Mucosa of rectum (tissue), 2 donors: Measurements from ENCODE around the gene IRGQ.

ENCODE experiments used
- H3K27ac ChIP-seq, 2 donors: one replicate each; pipeline ENCODE4 v1.7.0; 2013; ENCODE audit warnings: inconsistent platforms in 2 of 2, low read depth in 2 of 2, low read length in 2 of 2
- H3K27me3 ChIP-seq, 2 donors: one replicate each; pipeline ENCODE4 v1.7.0; 2013; ENCODE audit warnings: low read length in 2 of 2; ENCODE audit not compliant: control insufficient read depth in 2 of 2, insufficient read depth in 2 of 2
- H3K36me3 ChIP-seq, 2 donors: one replicate each; pipeline ENCODE4 v1.7.0; 2013; ENCODE audit warnings: low read length in 2 of 2; ENCODE audit not compliant: control insufficient read depth in 2 of 2, insufficient read depth in 2 of 2
- H3K4me1 ChIP-seq, 2 donors: one replicate each; pipeline ENCODE4 v1.7.0; 2013; ENCODE audit warnings: low read length in 2 of 2, mild to moderate bottlenecking in 1 of 2; ENCODE audit not compliant: control insufficient read depth in 2 of 2, insufficient read depth in 2 of 2
- H3K4me3 ChIP-seq, 2 donors: one replicate each; pipeline ENCODE4 v1.7.0; 2013; ENCODE audit warnings: low read length in 2 of 2
- H3K9ac ChIP-seq, 2 donors: one replicate each; pipeline ENCODE4 v1.7.0; 2013; ENCODE audit warnings: low read length in 2 of 2, low read depth in 1 of 2, mild to moderate bottlenecking in 1 of 2
- H3K9me3 ChIP-seq, 2 donors: one replicate each; pipeline ENCODE4 v1.7.0; 2013; ENCODE audit warnings: low read length in 2 of 2; ENCODE audit not compliant: control insufficient read depth in 2 of 2
- donor health status: healthy.
- donor health status: Normal muscosa, but diverticular disease.

Gene IRGQ

GRCh38 chr19:43574424-43575155 is 21.3 kb downstream of the IRGQ start:
- Histone ChIP-seq H3K4me3 (peak overlapping the region; percentile 77 to 98), H3K27me3 (no peaks in the 10 kb centered on the region), H3K4me1 (peaks cover 11 to 14% of the 10 kb centered on the region in 2 donors), H3K27ac (peak overlapping the region; percentile 63 to 90), H3K9ac (peak overlapping the region; percentile 89 to 98), H3K36me3 (peaks cover 0 to 3% of the 10 kb centered on the region in 2 donors), H3K9me3 (no peaks in the 10 kb centered on the region)

- peaks cover 11 to 14% of the 10 kb centered on the region in 2 donors for H3K4me1 ChIP-seq
- H3K9ac ChIP-seq, result peak overlapping the region in 1 of 2 donors; percentile 11
- H3K4me3 ChIP-seq, result no peak overlapping the region
- no peak overlapping the region for H3K27ac ChIP-seq
- no peaks in the 10 kb centered on the region for H3K27me3 ChIP-seq
- peaks cover 0 to 3% of the 10 kb centered on the region in 2 donors for H3K36me3 ChIP-seq
- H3K9me3 ChIP-seq, result no peaks in the 10 kb centered on the region
Observed at GRCh38 chr19:43572171-43572588, 23.8 kb downstream of the IRGQ start.

GRCh38 chr19:43570174-43570791 is 25.7 kb downstream of the IRGQ start:
- H3K4me3 ChIP-seq, result no peak overlapping the region
- H3K9me3 ChIP-seq, result no peaks in the 10 kb centered on the region
- no peak overlapping the region for H3K27ac ChIP-seq
- peaks cover 0 to 3% of the 10 kb centered on the region in 2 donors for H3K36me3 ChIP-seq
- H3K4me1 ChIP-seq, result peaks cover 7 to 9% of the 10 kb centered on the region in 2 donors
- H3K27me3 ChIP-seq, result no peaks in the 10 kb centered on the region
- H3K9ac ChIP-seq, result no peak overlapping the region

- H3K4me1 ChIP-seq, result peaks cover 3 to 4% of the 10 kb centered on the region in 2 donors
- H3K27me3 ChIP-seq, result no peaks in the 10 kb centered on the region
- H3K9ac ChIP-seq, result no peak overlapping the region
- no peaks in the 10 kb centered on the region for H3K9me3 ChIP-seq
- H3K4me3 ChIP-seq, result no peak overlapping the region
- H3K36me3 ChIP-seq, result peaks cover 0 to 3% of the 10 kb centered on the region in 2 donors
- H3K27ac ChIP-seq, result no peak overlapping the region
Observed at GRCh38 chr19:43569657-43570056, 26.3 kb downstream of the IRGQ start.

- H3K27me3 ChIP-seq, result no peaks in the 10 kb centered on the region
- H3K36me3 ChIP-seq, result peaks cover 6 to 12% of the 10 kb centered on the region in 2 donors
- no peak overlapping the region for H3K9ac ChIP-seq
- H3K27ac ChIP-seq, result no peak overlapping the region
- H3K4me1 ChIP-seq, result peaks cover 0 to 6% of the 10 kb centered on the region in 2 donors
- no peak overlapping the region for H3K4me3 ChIP-seq
- H3K9me3 ChIP-seq, result no peaks in the 10 kb centered on the region
Observed at GRCh38 chr19:43564800-43565199, 31.1 kb downstream of the IRGQ start.

GRCh38 chr19:43563816-43564457 is 32.0 kb downstream of the IRGQ start:
- Histone ChIP-seq H3K4me1 (peaks cover 0 to 6% of the 10 kb centered on the region in 2 donors), H3K27me3 (no peaks in the 10 kb centered on the region), H3K9ac (no peak overlapping the region), H3K4me3 (no peak overlapping the region), H3K27ac (no peak overlapping the region), H3K9me3 (no peaks in the 10 kb centered on the region), H3K36me3 (peaks cover 6 to 12% of the 10 kb centered on the region in 2 donors)

- Histone ChIP-seq H3K4me1 (peaks cover 0 to 6% of the 10 kb centered on the region in 2 donors), H3K36me3 (peaks cover 6 to 12% of the 10 kb centered on the region in 2 donors), H3K27me3 (no peaks in the 10 kb centered on the region), H3K9me3 (no peaks in the 10 kb centered on the region), H3K27ac (peak overlapping the region; percentile 57 to 80), H3K4me3 (peak overlapping the region in 1 of 2 donors; percentile 37), H3K9ac (no peak overlapping the region)
Observed at GRCh38 chr19:43562698-43563241, 33.2 kb downstream of the IRGQ start.

GRCh38 chr19:43562226-43562697 is 33.7 kb downstream of the IRGQ start:
- Histone ChIP-seq H3K27me3 (no peaks in the 10 kb centered on the region), H3K4me1 (peaks cover 0 to 6% of the 10 kb centered on the region in 2 donors), H3K36me3 (peaks cover 6 to 12% of the 10 kb centered on the region in 2 donors), H3K9me3 (no peaks in the 10 kb centered on the region), H3K27ac (peak overlapping the region; percentile 57 to 80), H3K9ac (no peak overlapping the region), H3K4me3 (peak overlapping the region in 1 of 2 donors; percentile 26)

GRCh38 chr19:43561139-43561970 is 34.6 kb downstream of the IRGQ start:
- Histone ChIP-seq H3K4me1 (peaks cover 0 to 6% of the 10 kb centered on the region in 2 donors), H3K4me3 (no peak overlapping the region)

More at GRCh38 chr19:43561139-43561970, 34.6 kb downstream of the IRGQ start:
- no peaks in the 10 kb centered on the region for H3K9me3 ChIP-seq
- no peaks in the 10 kb centered on the region for H3K27me3 ChIP-seq
- peaks cover 6 to 12% of the 10 kb centered on the region in 2 donors for H3K36me3 ChIP-seq
- H3K9ac ChIP-seq, result no peak overlapping the region
- no peak overlapping the region for H3K27ac ChIP-seq
